Erythroblast (primary cell): ENCODE results near the gene FILIP1.

Source experiments
- GATA1 ChIP-seq: IDR thresholded peaks from 2 replicates; pipeline ENCODE4 v1.6.1; 2011; ENCODE audit warnings: low read depth, mild to moderate bottlenecking, control low read depth, low read length, moderate library complexity
- POLR2A ChIP-seq: IDR thresholded peaks from 2 replicates; pipeline ENCODE4 v1.6.1; 2011; ENCODE audit warnings: mild to moderate bottlenecking, low read length

DNA sequence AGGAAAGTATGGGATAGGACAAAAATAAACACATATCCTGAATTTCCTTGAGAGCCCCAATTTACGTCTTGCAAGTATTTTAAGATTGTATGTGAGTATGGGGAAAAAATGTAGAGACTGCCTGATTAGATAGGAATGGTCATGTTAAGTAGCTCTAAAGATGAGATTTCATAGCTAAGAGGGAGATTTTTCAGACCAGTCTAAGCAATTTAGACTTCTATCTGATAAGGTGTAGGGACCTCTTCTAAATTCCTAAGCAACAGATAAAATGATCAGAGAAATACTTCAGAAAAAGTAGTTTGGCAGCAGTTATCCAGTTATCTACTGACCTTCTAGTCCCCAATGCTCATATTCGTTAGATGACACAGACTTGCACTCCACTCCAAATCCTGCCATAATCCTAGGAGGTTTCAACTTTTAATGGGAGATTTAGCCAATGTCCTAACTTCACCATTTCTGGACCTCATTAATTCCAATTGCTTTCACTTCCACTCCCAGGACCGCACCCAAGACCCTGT lies 90.0 kb downstream of the FILIP1 start:
- no peak for TF ChIP-seq POLR2A
- no peak for TF ChIP-seq GATA1
